VCaP (cell line): ENCODE measurements around the gene PDE11A.

Source experiments
- H3K27ac ChIP-seq: fragments of 450-650 bp; 2 replicates; pipeline ENCODE4 v1.5.1; 2017
- CTCF ChIP-seq: fragments of 450-650 bp; conservative IDR thresholded peaks from 2 replicates; pipeline ENCODE4 v1.5.1; 2017; ENCODE audit warnings: mild to moderate bottlenecking, moderate library complexity

Gene PDE11A

GRCh38 chr2:178072000-178072382 is 586 bp downstream of the PDE11A start:
- H3K27ac ChIP-seq = peak overlapping the region; percentile 74

DNA sequence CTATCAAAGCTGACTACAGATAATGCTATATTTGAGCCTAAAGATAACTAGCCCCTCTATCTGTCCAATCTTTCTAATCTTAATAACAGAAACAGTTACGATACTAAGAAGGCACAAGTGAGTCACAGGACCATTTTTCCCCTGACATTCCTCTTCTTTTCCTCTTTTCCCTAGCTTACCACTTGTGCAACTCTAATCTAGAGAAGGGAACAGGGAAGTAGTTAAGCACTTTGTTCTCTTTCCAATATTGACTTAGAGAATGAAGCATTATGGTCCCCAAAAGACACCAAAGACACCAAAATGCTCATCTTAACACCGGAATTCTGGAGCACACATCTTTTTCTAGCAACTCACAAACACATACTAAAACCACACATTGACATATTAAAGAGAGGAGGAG is 1.8 kb downstream of the PDE11A start:
- TF ChIP-seq CTCF = no peak
- no peak overlapping the region for H3K27ac ChIP-seq

More at GRCh38 chr2:178072000-178072382, 586 bp downstream of the PDE11A start:
- TF ChIP-seq CTCF = no peak

GRCh38 chr2:178069551-178069950 is 3.0 kb downstream of the PDE11A start:
- H3K27ac ChIP-seq = no peak overlapping the region
- peak; percentile 36 for TF ChIP-seq CTCF

DNA sequence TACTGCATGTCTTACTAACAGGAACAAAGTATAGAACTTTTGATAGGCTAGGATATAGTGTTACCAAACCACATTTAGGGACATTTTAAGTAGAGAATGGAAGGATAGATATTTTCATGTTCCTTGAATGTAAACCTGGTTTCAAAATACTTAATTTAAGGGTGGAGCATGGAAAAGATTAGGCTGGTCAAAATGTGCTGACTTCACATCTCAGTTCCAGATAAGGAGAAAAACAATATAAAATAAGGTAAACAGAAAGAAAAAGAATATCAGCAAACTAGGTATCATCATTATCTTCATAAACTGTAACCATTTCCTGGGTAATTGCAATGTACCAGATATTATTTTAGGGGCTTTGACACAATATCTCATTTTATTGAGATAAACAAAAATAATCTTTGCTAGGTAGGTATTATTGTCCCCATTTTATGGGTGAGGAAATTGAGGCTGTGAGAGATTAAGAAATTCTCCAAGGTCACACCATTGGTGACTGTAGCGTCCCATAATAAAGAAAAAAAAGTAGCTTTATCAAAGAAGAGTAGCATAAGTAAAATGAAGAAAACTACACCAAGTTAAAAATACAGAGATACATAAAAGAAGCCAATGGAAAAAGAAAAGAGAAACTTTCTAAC is 3.6 kb downstream of the PDE11A start:
- H3K27ac ChIP-seq = no peak overlapping the region
- TF ChIP-seq CTCF = no peak

- H3K27ac ChIP-seq = no peak overlapping the region
- TF ChIP-seq CTCF = no peak
Observed at GRCh38 chr2:178066890-178067669, 5.5 kb downstream of the PDE11A start.

GRCh38 chr2:178066324-178066723 is 6.3 kb downstream of the PDE11A start:
- no peak for TF ChIP-seq CTCF
- H3K27ac ChIP-seq = no peak overlapping the region

- no peak overlapping the region for H3K27ac ChIP-seq
- TF ChIP-seq CTCF = no peak
Observed at GRCh38 chr2:178059681-178060080, 12.9 kb downstream of the PDE11A start.
